ENCODE results near the gene PLXNB3.
A peak's percentile ranks its signal among the peaks of the same experiment; 100 is the strongest.
"Not testable (repeated sequence)": the region's sequence is repeated elsewhere in the genome, so short reads cannot be mapped to it uniquely, and the experiment has no call there.

Gene PLXNB3

DNA sequence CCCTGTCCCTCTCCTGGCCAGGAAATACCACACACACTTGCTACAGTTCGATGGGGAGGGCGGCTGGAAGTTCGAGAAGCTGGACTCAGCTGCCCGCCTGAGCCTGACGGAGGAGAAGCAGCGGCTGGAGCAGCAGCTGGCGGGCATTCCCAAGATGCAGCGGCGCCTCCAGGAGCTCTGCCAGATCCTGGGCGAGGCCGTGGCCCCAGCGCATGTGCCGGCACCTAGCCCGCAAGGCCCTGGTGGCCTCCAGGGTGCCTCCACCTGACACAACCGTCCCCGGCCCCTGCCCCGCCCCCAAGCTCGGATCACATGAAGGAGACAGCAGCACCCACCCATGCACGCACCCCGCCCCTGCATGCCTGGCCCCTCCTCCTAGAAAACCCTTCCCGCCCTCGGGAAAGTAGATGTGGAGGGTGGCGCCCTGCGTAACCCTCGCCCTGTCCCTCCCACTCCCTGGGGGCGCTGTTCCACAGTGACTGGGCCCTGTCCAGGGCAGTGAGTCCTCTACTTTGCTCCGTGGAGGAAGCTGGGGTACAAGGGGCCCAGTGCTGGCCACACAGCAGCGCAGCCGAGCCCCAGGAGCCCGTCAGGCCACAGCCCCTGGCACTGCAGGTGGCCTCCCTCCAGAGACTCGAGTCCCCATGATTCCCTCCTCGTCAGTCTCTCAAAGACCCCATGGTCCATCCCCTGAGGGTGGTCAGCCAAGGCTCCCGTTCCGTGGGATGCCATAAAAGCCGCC lies 20.4 kb upstream of the PLXNB3 start:
- 75% methylated on average over 14 of the region's 35 CpGs for WGBS (ENCODE audit: insufficient coverage)
- H3K27me3 ChIP-seq (replicated peaks in 2 of 5; ENCODE audit: control insufficient read depth in 4 of 5, insufficient read depth in 5 of 5, low read length in 4 of 5); H3K27ac ChIP-seq (ENCODE audit: insufficient read depth in 1 of 2, low read depth in 1 of 2, low read length in 2 of 2, poor library complexity in 1 of 2, severe bottlenecking in 2 of 2); DNase-seq; POLR2A ChIA-PET; CTCF ChIA-PET; H3K4me3 ChIP-seq (ENCODE audit: control insufficient read depth in 1 of 7, extremely low read depth in 1 of 7, insufficient read depth in 4 of 7, low read depth in 2 of 7, low read length in 6 of 7); H3K36me3 ChIP-seq (ENCODE audit: control insufficient read depth in 4 of 4, insufficient read depth in 4 of 4, low read length in 3 of 4); H3K9me3 ChIP-seq (ENCODE audit: control extremely low read depth in 1 of 5, control insufficient read depth in 4 of 5, insufficient read depth in 2 of 5, low read depth in 1 of 5, low read length in 4 of 5); H3K4me1 ChIP-seq (ENCODE audit: control extremely low read depth in 1 of 4, control insufficient read depth in 4 of 4, insufficient read depth in 4 of 4, low read length in 3 of 4): not testable (repeated sequence)

- Histone ChIP-seq H3K27ac (ENCODE audit: insufficient read depth in 1 of 2, low read depth in 1 of 2, low read length in 2 of 2, poor library complexity in 1 of 2, severe bottlenecking in 2 of 2) (no peak overlapping the region), H3K4me3 (ENCODE audit: control insufficient read depth in 1 of 7, extremely low read depth in 1 of 7, insufficient read depth in 4 of 7, low read depth in 2 of 7, low read length in 6 of 7) (peak overlapping the region in 1 of 7 experiments; percentile 40), H3K4me1 (ENCODE audit: control extremely low read depth in 1 of 4, control insufficient read depth in 4 of 4, insufficient read depth in 4 of 4, low read length in 3 of 4) (peaks cover 0 to 4% (median 3%) of the 10 kb centered on the region in 4 experiments), H3K27me3 (replicated peaks in 2 of 5; ENCODE audit: control insufficient read depth in 4 of 5, insufficient read depth in 5 of 5, low read length in 4 of 5) (peaks cover 0 to 6% (median 0%) of the 10 kb centered on the region in 5 experiments), H3K9me3 (ENCODE audit: control extremely low read depth in 1 of 5, control insufficient read depth in 4 of 5, insufficient read depth in 2 of 5, low read depth in 1 of 5, low read length in 4 of 5) (no peaks in the 10 kb centered on the region), H3K36me3 (ENCODE audit: control insufficient read depth in 4 of 4, insufficient read depth in 4 of 4, low read length in 3 of 4) (no peaks in the 10 kb centered on the region)
- POLR2A ChIA-PET, result no interaction called here
- CTCF ChIA-PET, result no interaction called here
- WGBS (ENCODE audit: insufficient coverage), result 47% methylated on average over 19 of the region's 38 CpGs
- peak in 2 of 3 donors; percentile 46 to 63 for DNase-seq
Observed at GRCh38 chrX:153744210-153745066, 19.6 kb upstream of the PLXNB3 start.

DNA sequence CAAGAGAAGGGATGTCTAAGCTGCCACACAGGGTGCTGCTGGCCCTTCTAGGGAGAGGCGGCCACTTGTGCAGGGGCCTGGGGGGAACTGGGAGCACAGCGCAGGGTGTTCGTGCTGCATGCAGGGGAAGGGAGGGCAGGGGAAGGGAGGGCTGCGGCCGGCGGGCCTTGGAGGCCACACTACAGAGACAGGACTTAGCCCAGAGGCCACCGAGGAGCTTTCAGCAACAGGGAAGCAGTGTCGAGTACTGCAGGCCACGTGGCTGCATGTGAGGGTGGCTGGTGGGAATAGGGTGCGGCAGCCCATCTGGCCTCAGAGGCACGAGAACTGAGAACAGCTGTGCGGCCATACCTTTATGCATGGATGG lies 19.0 kb upstream of the PLXNB3 start:
- H3K27ac ChIP-seq (ENCODE audit: insufficient read depth in 1 of 2, low read depth in 1 of 2, low read length in 2 of 2, poor library complexity in 1 of 2, severe bottlenecking in 2 of 2); H3K36me3 ChIP-seq (ENCODE audit: control insufficient read depth in 4 of 4, insufficient read depth in 4 of 4, low read length in 3 of 4); H3K4me3 ChIP-seq (ENCODE audit: control insufficient read depth in 1 of 7, extremely low read depth in 1 of 7, insufficient read depth in 4 of 7, low read depth in 2 of 7, low read length in 6 of 7); DNase-seq; H3K4me1 ChIP-seq (ENCODE audit: control extremely low read depth in 1 of 4, control insufficient read depth in 4 of 4, insufficient read depth in 4 of 4, low read length in 3 of 4); CTCF ChIA-PET; H3K9me3 ChIP-seq (ENCODE audit: control extremely low read depth in 1 of 5, control insufficient read depth in 4 of 5, insufficient read depth in 2 of 5, low read depth in 1 of 5, low read length in 4 of 5); H3K27me3 ChIP-seq (replicated peaks in 2 of 5; ENCODE audit: control insufficient read depth in 4 of 5, insufficient read depth in 5 of 5, low read length in 4 of 5); POLR2A ChIA-PET: not testable (repeated sequence)
- WGBS (ENCODE audit: insufficient coverage), result 55% methylated on average over 5 of the region's 12 CpGs

DNA sequence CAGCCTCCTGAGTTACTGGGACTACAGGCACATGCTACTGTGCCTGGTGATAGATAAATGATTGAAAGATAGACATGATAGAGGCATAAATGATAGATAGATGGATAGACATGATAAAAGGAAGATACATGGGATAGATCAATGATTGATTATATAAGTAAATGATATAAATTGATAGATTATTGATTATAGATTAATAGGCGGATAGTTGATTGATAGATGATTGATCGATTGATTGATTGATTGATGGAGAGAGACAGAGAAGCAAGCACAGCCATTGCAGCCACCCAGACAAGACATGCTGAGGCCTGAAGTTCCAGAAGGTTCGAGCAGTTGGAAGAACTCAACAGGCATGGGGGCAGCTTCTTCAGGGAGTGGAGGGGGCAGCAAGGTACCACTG lies 17.7 kb upstream of the PLXNB3 start:
- ChIA-PET CTCF (no interaction called here), POLR2A (no interaction called here)
- H3K4me3 ChIP-seq (ENCODE audit: control insufficient read depth in 1 of 7, extremely low read depth in 1 of 7, insufficient read depth in 4 of 7, low read depth in 2 of 7, low read length in 6 of 7), result no peak overlapping the region
- no peak for DNase-seq
- H3K9me3 ChIP-seq (ENCODE audit: control extremely low read depth in 1 of 5, control insufficient read depth in 4 of 5, insufficient read depth in 2 of 5, low read depth in 1 of 5, low read length in 4 of 5), result no peaks in the 10 kb centered on the region
- peaks cover 0 to 8% (median 0%) of the 10 kb centered on the region in 5 experiments for H3K27me3 ChIP-seq (replicated peaks in 2 of 5; ENCODE audit: control insufficient read depth in 4 of 5, insufficient read depth in 5 of 5, low read length in 4 of 5)
- H3K27ac ChIP-seq (ENCODE audit: insufficient read depth in 1 of 2, low read depth in 1 of 2, low read length in 2 of 2, poor library complexity in 1 of 2, severe bottlenecking in 2 of 2), result no peak overlapping the region
- peaks cover 0 to 3% (median 1%) of the 10 kb centered on the region in 4 experiments for H3K4me1 ChIP-seq (ENCODE audit: control extremely low read depth in 1 of 4, control insufficient read depth in 4 of 4, insufficient read depth in 4 of 4, low read length in 3 of 4)
- WGBS (ENCODE audit: insufficient coverage), result 90% methylated on average over 3 of the region's 3 CpGs
- no peaks in the 10 kb centered on the region for H3K36me3 ChIP-seq (ENCODE audit: control insufficient read depth in 4 of 4, insufficient read depth in 4 of 4, low read length in 3 of 4)

GRCh38 chrX:153746991-153747390 lies 17.1 kb upstream of the PLXNB3 start:
- H3K4me1 ChIP-seq (ENCODE audit: control extremely low read depth in 1 of 4, control insufficient read depth in 4 of 4, insufficient read depth in 4 of 4, low read length in 3 of 4); H3K9me3 ChIP-seq (ENCODE audit: control extremely low read depth in 1 of 5, control insufficient read depth in 4 of 5, insufficient read depth in 2 of 5, low read depth in 1 of 5, low read length in 4 of 5); H3K36me3 ChIP-seq (ENCODE audit: control insufficient read depth in 4 of 4, insufficient read depth in 4 of 4, low read length in 3 of 4); H3K27ac ChIP-seq (ENCODE audit: insufficient read depth in 1 of 2, low read depth in 1 of 2, low read length in 2 of 2, poor library complexity in 1 of 2, severe bottlenecking in 2 of 2); POLR2A ChIA-PET; DNase-seq; H3K27me3 ChIP-seq (replicated peaks in 2 of 5; ENCODE audit: control insufficient read depth in 4 of 5, insufficient read depth in 5 of 5, low read length in 4 of 5); H3K4me3 ChIP-seq (ENCODE audit: control insufficient read depth in 1 of 7, extremely low read depth in 1 of 7, insufficient read depth in 4 of 7, low read depth in 2 of 7, low read length in 6 of 7); CTCF ChIA-PET: not testable (repeated sequence)
- WGBS (ENCODE audit: insufficient coverage), result 91% methylated on average over 4 of the region's 6 CpGs

GRCh38 chrX:153749017-153749416 lies 15.0 kb upstream of the PLXNB3 start:
- H3K27me3 ChIP-seq (replicated peaks in 2 of 5; ENCODE audit: control insufficient read depth in 4 of 5, insufficient read depth in 5 of 5, low read length in 4 of 5); H3K27ac ChIP-seq (ENCODE audit: insufficient read depth in 1 of 2, low read depth in 1 of 2, low read length in 2 of 2, poor library complexity in 1 of 2, severe bottlenecking in 2 of 2); CTCF ChIA-PET; DNase-seq; H3K4me1 ChIP-seq (ENCODE audit: control extremely low read depth in 1 of 4, control insufficient read depth in 4 of 4, insufficient read depth in 4 of 4, low read length in 3 of 4); H3K36me3 ChIP-seq (ENCODE audit: control insufficient read depth in 4 of 4, insufficient read depth in 4 of 4, low read length in 3 of 4); POLR2A ChIA-PET; H3K4me3 ChIP-seq (ENCODE audit: control insufficient read depth in 1 of 7, extremely low read depth in 1 of 7, insufficient read depth in 4 of 7, low read depth in 2 of 7, low read length in 6 of 7); H3K9me3 ChIP-seq (ENCODE audit: control extremely low read depth in 1 of 5, control insufficient read depth in 4 of 5, insufficient read depth in 2 of 5, low read depth in 1 of 5, low read length in 4 of 5): not testable (repeated sequence)
- WGBS (ENCODE audit: insufficient coverage), result 84% methylated on average over 6 of the region's 7 CpGs

GRCh38 chrX:153750127-153750774 lies 13.8 kb upstream of the PLXNB3 start:
- peaks cover 0 to under 1% (median 0%) of the 10 kb centered on the region in 4 experiments for H3K4me1 ChIP-seq (ENCODE audit: control extremely low read depth in 1 of 4, control insufficient read depth in 4 of 4, insufficient read depth in 4 of 4, low read length in 3 of 4)
- H3K27me3 ChIP-seq (replicated peaks in 2 of 5; ENCODE audit: control insufficient read depth in 4 of 5, insufficient read depth in 5 of 5, low read length in 4 of 5), result peaks cover 0 to 8% (median 0%) of the 10 kb centered on the region in 5 experiments
- ChIA-PET CTCF (interaction anchor here (1.5 kb wide), 1 partner anchor 22 kb away, joined by 5 read pairs; no protein-coding TSS in a partner anchor), POLR2A (no interaction called here)
- no peaks in the 10 kb centered on the region for H3K9me3 ChIP-seq (ENCODE audit: control extremely low read depth in 1 of 5, control insufficient read depth in 4 of 5, insufficient read depth in 2 of 5, low read depth in 1 of 5, low read length in 4 of 5)
- no peaks in the 10 kb centered on the region for H3K36me3 ChIP-seq (ENCODE audit: control insufficient read depth in 4 of 4, insufficient read depth in 4 of 4, low read length in 3 of 4)
- no peak for DNase-seq
- no peak overlapping the region for H3K27ac ChIP-seq (ENCODE audit: insufficient read depth in 1 of 2, low read depth in 1 of 2, low read length in 2 of 2, poor library complexity in 1 of 2, severe bottlenecking in 2 of 2)
- WGBS (ENCODE audit: insufficient coverage), result 84% methylated on average over 7 of the region's 12 CpGs
- no peak overlapping the region for H3K4me3 ChIP-seq (ENCODE audit: control insufficient read depth in 1 of 7, extremely low read depth in 1 of 7, insufficient read depth in 4 of 7, low read depth in 2 of 7, low read length in 6 of 7)

Data from common myeloid progenitor, CD34-positive (primary cell).